HG03103 (cell line): ENCODE results near the gene PLB1.

ENCODE experiments used
- ATAC-seq: cut with Tn5 transposase; IDR thresholded peaks from one replicate; pipeline ENCODE4 v1.9.1; 2021; ENCODE audit warnings: low read depth; ENCODE audit not compliant: unreplicated experiment

The PLB1 gene

GRCh38 chr2:28604284-28604843, 108.5 kb downstream of the PLB1 start:
- ATAC-seq = no peak

- no peak for ATAC-seq
Measured at GRCh38 chr2:28606986-28607441, 111.2 kb downstream of the PLB1 start.

- no peak for ATAC-seq
Measured at GRCh38 chr2:28607730-28608499, 112.1 kb downstream of the PLB1 start.

GRCh38 chr2:28608500-28609424, 112.9 kb downstream of the PLB1 start:
- ATAC-seq = no peak

GRCh38 chr2:28610583-28611201, 114.8 kb downstream of the PLB1 start:
- ATAC-seq = no peak

- ATAC-seq = no peak
Measured at GRCh38 chr2:28612131-28612812, 116.4 kb downstream of the PLB1 start.

- ATAC-seq = no peak
Measured at GRCh38 chr2:28613186-28613585, 117.3 kb downstream of the PLB1 start.

GRCh38 chr2:28613633-28614501, 118.0 kb downstream of the PLB1 start:
- ATAC-seq = no peak

- no peak for ATAC-seq
Measured at GRCh38 chr2:28615706-28616105, 119.8 kb downstream of the PLB1 start.

- ATAC-seq = no peak
Measured at GRCh38 chr2:28616396-28616999, 120.6 kb downstream of the PLB1 start.

GRCh38 chr2:28617502-28618184, 121.8 kb downstream of the PLB1 start:
- no peak for ATAC-seq

- no peak for ATAC-seq
Measured at GRCh38 chr2:28618221-28619141, 122.6 kb downstream of the PLB1 start.

GRCh38 chr2:28619213-28620196, 123.6 kb downstream of the PLB1 start:
- ATAC-seq = no peak

- ATAC-seq = no peak
Measured at GRCh38 chr2:28620291-28620793, 124.5 kb downstream of the PLB1 start.

GRCh38 chr2:28620801-28621171, 124.9 kb downstream of the PLB1 start:
- ATAC-seq = no peak
